Cardiac muscle cell (in vitro differentiated cells and primary cell): ENCODE results near the gene HMX1. TPM values are rescaled to one million over a fixed set of nuclear protein-coding genes. Genes with fewer than 3 reads are reported as not detected.

Experiments
- DNase-seq, 2 donors: peaks; one replicate each; pipeline versions ENCODE4 v3.0.0 to v3.0.0-alpha.2; 2010 to 2017; ENCODE audit warnings: low read depth in 1 of 2, low spot score in 1 of 2
- H3K27ac ChIP-seq: fragments of 200-600 bp; sonication (generic); 2 replicates; pipeline ENCODE4 v1.5.1; 2016
- H3K27me3 ChIP-seq: fragments of 200-600 bp; sonication (generic); 2 replicates; pipeline ENCODE4 v1.6.0; 2016; ENCODE audit warnings: control low read depth
- H3K36me3 ChIP-seq: fragments of 200-600 bp; sonication (generic); 2 replicates; pipeline ENCODE4 v1.5.1; 2016; ENCODE audit warnings: control low read depth
- H3K4me1 ChIP-seq: fragments of 200-600 bp; sonication (generic); 2 replicates; pipeline ENCODE4 v1.8.1; 2017; ENCODE audit warnings: low read depth, mild to moderate bottlenecking, mixed run types
- H3K4me3 ChIP-seq: fragments of 200-600 bp; sonication (generic); 2 replicates; pipeline ENCODE4 v1.5.1; 2016; ENCODE audit warnings: mild to moderate bottlenecking
- H3K9me3 ChIP-seq: fragments of 200-600 bp; sonication (generic); 2 replicates; pipeline ENCODE4 v1.5.1; 2017; ENCODE audit warnings: low read depth, mild to moderate bottlenecking, control low read depth
- polyA plus RNA-seq: library from polyadenylated mRNA; unstranded; fragments of >200 nt; fragmentation: Nextera tagmentation; extraction: Ambion mirVana; gene quantifications from 2 replicates; pipeline ENCODE4 v1.2.1, GENCODE V29; 2016
- total RNA-seq: library from RNA; depleted of rRNA; stranded (reverse); fragments of >200 nt; gene quantifications from 2 replicates; pipeline ENCODE4 v1.2.3, GENCODE V29; 2016
- TF ChIP-seq, protein P1 (sequence below): IDR thresholded peaks from 2 replicates; pipeline ENCODE4 v1.5.1; 2012; ENCODE audit warnings: low read depth, mild to moderate bottlenecking, low read length

Gene HMX1
- total and polyA plus RNA-seq, 2 experiments from 2014 or later, result 0.13 TPM; not detected in 1

DNA sequence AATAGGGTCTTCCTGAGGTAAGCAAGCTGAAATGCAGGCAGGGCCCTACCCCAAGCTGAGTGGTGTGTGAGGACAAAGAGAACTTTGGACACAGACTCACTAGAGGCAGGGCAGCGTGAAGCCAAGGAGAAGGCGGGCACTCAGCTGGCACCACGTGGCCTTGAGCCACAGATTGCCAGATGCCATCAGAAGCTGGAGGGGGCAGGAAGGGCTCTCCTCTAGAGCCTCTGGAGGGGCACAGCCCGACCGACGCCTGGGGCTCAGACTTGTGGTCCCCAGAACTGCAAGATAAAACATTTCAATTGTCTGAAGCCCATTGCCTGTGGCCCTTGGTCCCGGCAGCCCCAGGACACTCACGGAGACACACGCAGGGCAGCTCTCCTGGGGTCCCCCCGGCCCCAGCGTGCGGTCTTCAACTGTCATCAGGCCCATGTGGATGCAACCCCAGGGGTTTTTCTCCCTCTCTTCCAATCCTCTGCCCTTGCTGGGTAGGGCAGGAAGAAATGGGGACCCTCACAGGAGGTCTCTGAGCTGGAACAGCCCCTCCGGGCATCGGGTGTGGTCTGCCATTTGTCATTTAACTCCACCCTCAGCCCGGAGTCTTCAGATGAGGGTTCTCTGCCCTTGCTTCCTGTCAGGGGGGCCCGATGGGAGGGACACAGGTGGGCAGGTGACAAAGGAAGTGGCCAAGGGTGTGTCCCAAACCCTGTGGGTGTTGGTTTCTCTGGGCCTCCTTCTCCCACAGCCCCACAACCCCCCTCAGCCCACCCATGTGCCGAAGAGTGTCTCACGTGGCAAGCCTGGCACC, 22.2 kb downstream of the HMX1 start:
- no peaks in the 10 kb centered on the region for H3K4me1 ChIP-seq
- TF ChIP-seq, protein P1, sequence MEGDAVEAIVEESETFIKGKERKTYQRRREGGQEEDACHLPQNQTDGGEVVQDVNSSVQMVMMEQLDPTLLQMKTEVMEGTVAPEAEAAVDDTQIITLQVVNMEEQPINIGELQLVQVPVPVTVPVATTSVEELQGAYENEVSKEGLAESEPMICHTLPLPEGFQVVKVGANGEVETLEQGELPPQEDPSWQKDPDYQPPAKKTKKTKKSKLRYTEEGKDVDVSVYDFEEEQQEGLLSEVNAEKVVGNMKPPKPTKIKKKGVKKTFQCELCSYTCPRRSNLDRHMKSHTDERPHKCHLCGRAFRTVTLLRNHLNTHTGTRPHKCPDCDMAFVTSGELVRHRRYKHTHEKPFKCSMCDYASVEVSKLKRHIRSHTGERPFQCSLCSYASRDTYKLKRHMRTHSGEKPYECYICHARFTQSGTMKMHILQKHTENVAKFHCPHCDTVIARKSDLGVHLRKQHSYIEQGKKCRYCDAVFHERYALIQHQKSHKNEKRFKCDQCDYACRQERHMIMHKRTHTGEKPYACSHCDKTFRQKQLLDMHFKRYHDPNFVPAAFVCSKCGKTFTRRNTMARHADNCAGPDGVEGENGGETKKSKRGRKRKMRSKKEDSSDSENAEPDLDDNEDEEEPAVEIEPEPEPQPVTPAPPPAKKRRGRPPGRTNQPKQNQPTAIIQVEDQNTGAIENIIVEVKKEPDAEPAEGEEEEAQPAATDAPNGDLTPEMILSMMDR, result no peak
- DNase-seq, result no peak
- no peaks in the 10 kb centered on the region for H3K9me3 ChIP-seq
- no peak overlapping the region for H3K4me3 ChIP-seq
- no peaks in the 10 kb centered on the region for H3K36me3 ChIP-seq
- no peak overlapping the region for H3K27ac ChIP-seq
- peaks cover 64% of the 10 kb centered on the region for H3K27me3 ChIP-seq

DNA sequence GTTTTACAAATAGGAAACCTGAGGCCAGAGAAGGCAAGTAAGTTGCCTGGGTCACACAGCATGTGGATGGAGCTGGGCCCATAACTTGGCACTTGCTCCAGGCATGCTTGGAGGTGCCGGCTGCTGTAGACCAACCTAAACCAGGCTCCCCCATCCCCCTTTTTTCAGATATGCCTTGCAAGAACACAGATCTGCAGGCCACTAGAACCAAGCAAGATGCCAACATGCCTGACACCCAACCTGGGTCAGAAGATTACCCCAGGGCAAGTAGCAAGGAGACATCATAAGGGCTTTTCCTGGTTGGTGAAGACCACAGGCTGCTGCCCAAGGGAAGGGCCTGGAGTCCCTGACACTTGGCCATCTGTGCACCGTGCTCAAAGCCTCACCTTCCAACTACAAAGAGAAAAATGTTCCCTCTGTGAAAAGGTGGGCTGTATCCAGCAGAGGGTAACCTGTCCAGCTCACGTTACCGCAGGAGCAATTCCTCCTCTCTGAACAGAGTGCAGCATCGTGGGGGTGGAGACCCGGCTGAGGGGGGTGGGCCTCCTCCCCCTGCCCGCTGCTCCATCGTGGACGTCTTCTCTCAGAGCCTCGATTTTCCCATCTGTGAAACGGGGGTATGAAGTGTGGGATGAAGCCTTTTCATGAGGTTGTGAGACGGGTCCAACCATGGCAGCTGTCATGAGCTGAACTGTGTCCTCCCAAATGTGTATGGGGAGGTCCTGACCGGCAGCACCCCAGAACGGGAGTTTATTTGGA, 23.0 kb downstream of the HMX1 start:
- no peaks in the 10 kb centered on the region for H3K4me1 ChIP-seq
- peaks cover 56% of the 10 kb centered on the region for H3K27me3 ChIP-seq
- H3K27ac ChIP-seq, result no peak overlapping the region
- H3K4me3 ChIP-seq, result no peak overlapping the region
- H3K36me3 ChIP-seq, result no peaks in the 10 kb centered on the region
- TF ChIP-seq, protein P1, result no peak
- H3K9me3 ChIP-seq, result no peaks in the 10 kb centered on the region
- DNase-seq, result no peak

DNA sequence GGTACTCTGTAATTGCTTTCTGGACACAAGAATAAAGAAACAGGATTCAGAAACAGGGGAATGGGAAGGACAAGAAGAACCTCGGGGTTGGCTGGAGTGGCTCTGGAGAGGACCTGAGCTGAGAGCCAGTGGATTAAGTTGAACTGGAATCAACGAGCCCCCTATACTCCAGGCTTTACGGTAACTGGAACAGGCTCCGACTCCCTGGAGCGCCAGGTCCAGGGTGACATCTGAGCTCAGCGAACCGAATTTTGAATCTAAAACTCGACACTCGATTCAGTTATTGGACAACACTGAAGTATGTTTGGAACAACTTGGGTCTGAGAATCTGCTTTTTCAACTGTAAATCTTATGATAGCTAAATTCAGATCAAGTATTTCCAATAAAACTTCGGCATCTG, 23.9 kb downstream of the HMX1 start:
- DNase-seq, result peak in 1 of 2 donors; percentile 55
- Histone ChIP-seq H3K9me3 (no peaks in the 10 kb centered on the region), H3K4me3 (no peak overlapping the region), H3K27me3 (peaks cover 49% of the 10 kb centered on the region), H3K4me1 (no peaks in the 10 kb centered on the region), H3K36me3 (no peaks in the 10 kb centered on the region), H3K27ac (no peak overlapping the region)
- TF ChIP-seq, protein P1, result no peak

DNA sequence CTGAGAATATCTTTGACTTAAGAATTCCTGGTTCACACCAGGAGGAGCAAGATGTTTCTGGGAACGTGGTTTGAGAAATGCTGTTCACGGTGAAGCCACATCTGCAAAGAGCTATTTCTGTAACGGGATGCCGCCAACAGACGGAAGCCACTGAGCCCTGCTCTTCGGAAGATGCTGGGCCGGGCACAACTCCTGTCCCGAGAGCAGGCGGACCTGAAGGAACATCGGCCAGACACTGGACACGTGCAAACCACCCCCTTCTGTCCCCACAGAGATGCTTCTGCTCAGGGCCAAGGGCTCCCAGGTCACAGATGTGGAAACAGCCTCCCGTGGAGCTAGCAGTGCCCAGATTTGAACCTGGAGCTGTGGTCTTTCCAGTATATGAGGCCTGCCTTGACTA, 24.3 kb downstream of the HMX1 start:
- Histone ChIP-seq H3K36me3 (no peaks in the 10 kb centered on the region), H3K4me1 (no peaks in the 10 kb centered on the region), H3K27ac (no peak overlapping the region), H3K9me3 (no peaks in the 10 kb centered on the region), H3K27me3 (peaks cover 49% of the 10 kb centered on the region), H3K4me3 (no peak overlapping the region)
- DNase-seq, result no peak
- TF ChIP-seq, protein P1, result no peak

DNA sequence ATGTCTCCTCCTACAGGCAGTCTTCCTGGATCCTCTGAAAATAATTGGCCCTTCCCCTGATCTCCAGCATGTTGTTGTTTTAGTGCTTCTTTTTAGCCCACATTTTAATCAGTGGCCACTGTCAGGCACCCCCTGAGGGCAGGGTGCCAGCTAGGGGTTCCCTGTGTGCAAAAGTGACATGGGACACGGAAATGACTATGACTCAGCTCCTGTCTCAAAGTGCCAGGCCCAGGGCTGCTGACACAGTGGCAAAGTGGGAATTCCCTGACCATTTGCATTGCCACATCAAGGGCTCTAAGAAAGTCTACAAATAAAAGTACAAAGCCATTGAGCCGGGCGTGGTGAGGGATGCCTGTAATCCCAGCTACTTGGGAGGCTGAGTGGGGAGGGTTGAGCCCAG, 24.8 kb downstream of the HMX1 start:
- no peaks in the 10 kb centered on the region for H3K4me1 ChIP-seq
- H3K27ac ChIP-seq, result no peak overlapping the region
- DNase-seq, result no peak
- no peak overlapping the region for H3K4me3 ChIP-seq
- H3K36me3 ChIP-seq, result no peaks in the 10 kb centered on the region
- no peaks in the 10 kb centered on the region for H3K9me3 ChIP-seq
- TF ChIP-seq, protein P1, result no peak
- peaks cover 45% of the 10 kb centered on the region for H3K27me3 ChIP-seq
